GM12878 (cell line): ENCODE measurements around the gene MXI1. TPM values are rescaled to one million over a fixed set of nuclear protein-coding genes. Genes with fewer than 3 reads are reported as not detected.

Experiments
- ATAC-seq: fragments of 200-7000 bp; cut with Tn5 transposase; 3 replicates; pipeline ENCODE4 v1.9.1; 2020; ENCODE audit warnings: mild to moderate bottlenecking, moderate library complexity
- BruUV-seq: library from RNA; stranded (reverse); fragments of 400-500 nt; replicated peaks from 2 replicates; lab custom pipeline; 2021; lab: Mats Ljungman, UMichigan
- CTCF ChIA-PET: fragments of 300-600 bp; sonication (Branson Sonifier 250); formaldehyde crosslinking; extraction: SDS; loops from one replicate; lab custom pipeline; 2021; ENCODE audit warnings: inconsistent platforms; lab: Yijun Ruan, JAX
- POLR2A ChIA-PET: fragments of 350-600 bp; formaldehyde crosslinking; extraction: SDS; loops from one replicate; lab custom pipeline; 2021; ENCODE audit warnings: inconsistent platforms; lab: Charles Lee
- RAD21 ChIA-PET: fragments of 300-600 bp; sonication (Branson Sonifier 250); formaldehyde crosslinking; loops from one replicate; lab custom pipeline; 2023; ENCODE audit warnings: antibody characterized with exemption; ENCODE audit not compliant: unreplicated experiment; lab: Charles Lee
- SMC1A ChIA-PET: fragments of 300-600 bp; sonication (Branson Sonifier 250); formaldehyde crosslinking; loops from one replicate; lab custom pipeline; 2023; ENCODE audit not compliant: unreplicated experiment, uncharacterized antibody; lab: Charles Lee
- DNase-seq: peaks from one replicate; pipeline ENCODE4 v3.0.0-alpha.2; 2011; ENCODE audit warnings: low read depth, low spot score
- FAIRE-seq: peaks from 3 replicates; lab custom pipeline; 2011; peaks lifted over from hg19 to GRCh38; lab: Jason Lieb, UNC
- H2AFZ ChIP-seq: 2 replicates; pipeline ENCODE4 v1.6.0; 2011; ENCODE audit warnings: low read depth, low read length, control low read depth; ENCODE audit not compliant: control insufficient read depth
- H3K27ac ChIP-seq: 2 replicates; pipeline ENCODE4 v1.5.1; 2011; ENCODE audit warnings: control low read depth; ENCODE audit not compliant: control insufficient read depth, insufficient read depth
- H3K27me3 ChIP-seq, 2 experiments: replicated peaks in 1 of 2; 2 replicates each; pipeline versions ENCODE4 v1.6.0 to v1.6.1; 2011; ENCODE audit warnings: low read length in 1 of 2; ENCODE audit not compliant: control insufficient read depth in 2 of 2, insufficient read depth in 2 of 2
- H3K36me3 ChIP-seq, 2 experiments: 2 replicates each; pipeline ENCODE4 v1.5.1; 2011; ENCODE audit warnings: low read length in 1 of 2; ENCODE audit not compliant: control insufficient read depth in 2 of 2, insufficient read depth in 2 of 2
- H3K4me1 ChIP-seq: 2 replicates; pipeline ENCODE4 v1.6.1; 2011; ENCODE audit warnings: mild to moderate bottlenecking, low read length, moderate library complexity, mixed read lengths; ENCODE audit not compliant: control insufficient read depth, insufficient read depth
- H3K4me2 ChIP-seq: 2 replicates; pipeline ENCODE4 v1.6.0; 2011; ENCODE audit warnings: control low read depth; ENCODE audit not compliant: control insufficient read depth, insufficient read depth
- H3K4me3 ChIP-seq: fragments of 200-600 bp; sonication (generic); 2 replicates; pipeline ENCODE4 v1.5.1; 2016
- H3K79me2 ChIP-seq: 2 replicates; pipeline ENCODE4 v1.6.0; 2011; ENCODE audit warnings: low read length; ENCODE audit not compliant: control insufficient read depth, insufficient read depth
- H3K9ac ChIP-seq: 2 replicates; pipeline ENCODE4 v1.8.0; 2011; ENCODE audit warnings: low read length, control low read depth, mixed read lengths; ENCODE audit not compliant: control insufficient read depth, insufficient read depth
- H3K9me3 ChIP-seq: replicated peaks from 3 replicates; pipeline ENCODE4 v1.5.1; 2011; ENCODE audit warnings: mild to moderate bottlenecking, low read length; ENCODE audit not compliant: control insufficient read depth, insufficient read depth
- H4K20me1 ChIP-seq: 2 replicates; pipeline ENCODE4 v1.6.0; 2011; ENCODE audit not compliant: control insufficient read depth, insufficient read depth
- FOS ChIP-seq: IDR thresholded peaks from 3 replicates; pipeline ENCODE4 v1.6.1; 2011; ENCODE audit warnings: borderline replicate concordance; ENCODE audit not compliant: insufficient read length; ENCODE audit errors: extremely low read depth
- GATAD2B ChIP-seq: fragments of 450-650 bp; conservative IDR thresholded peaks from 2 replicates; pipeline ENCODE4 v1.6.1; 2017; ENCODE audit warnings: low read depth, mild to moderate bottlenecking, moderate library complexity
- NR2C1 ChIP-seq: fragments of 450-650 bp; IDR thresholded peaks from 2 replicates; pipeline ENCODE4 v1.6.1; 2017; ENCODE audit warnings: antibody characterized with exemption, mild to moderate bottlenecking, moderate library complexity
- RB1 ChIP-seq: fragments of 450-650 bp; formaldehyde crosslinking; IDR thresholded peaks from 2 replicates; pipeline ENCODE4 v1.6.1; 2017; ENCODE audit warnings: mild to moderate bottlenecking, borderline replicate concordance
- SIX5 ChIP-seq: IDR thresholded peaks from 2 replicates; pipeline ENCODE4 v1.6.1; 2011; ENCODE audit warnings: mild to moderate bottlenecking, low read depth, low read length, moderate library complexity; ENCODE audit not compliant: severe bottlenecking
- SUZ12 ChIP-seq: fragments of 200-600 bp; sonication (generic); IDR thresholded peaks from one replicate; pipeline ENCODE4 v1.6.1; 2018; ENCODE audit warnings: antibody characterized with exemption, mild to moderate bottlenecking; ENCODE audit not compliant: unreplicated experiment
- ZBTB4 ChIP-seq: fragments of 450-650 bp; formaldehyde crosslinking; IDR thresholded peaks from 2 replicates; pipeline ENCODE4 v1.4.0; 2022; ENCODE audit warnings: mild to moderate bottlenecking, moderate library complexity
- ZBTB40 ChIP-seq: fragments of 450-650 bp; IDR thresholded peaks from 2 replicates; pipeline ENCODE4 v1.6.1; 2016; ENCODE audit warnings: mild to moderate bottlenecking, moderate library complexity, borderline replicate concordance
- ZNF207 ChIP-seq: fragments of 450-650 bp; IDR thresholded peaks from 2 replicates; pipeline ENCODE4 v1.6.1; 2014; ENCODE audit warnings: antibody characterized with exemption, mild to moderate bottlenecking, borderline replicate concordance
- ZSCAN29 ChIP-seq: fragments of 450-650 bp; IDR thresholded peaks from 2 replicates; pipeline ENCODE4 v1.6.1; 2017; ENCODE audit warnings: mild to moderate bottlenecking, moderate library complexity
- WGBS: methylation state at CpG from one replicate; pipeline ENCODE4 v1.1.6; 2016; ENCODE audit warnings: low lambda C conversion rate; ENCODE audit not compliant: insufficient replicate concordance, insufficient coverage; ENCODE audit errors: missing lambda C conversion rate; 5-methylcytosine and 5-hydroxymethylcytosine counted together
- in situ Hi-C: fragments of 300-500 bp; cut with MboI; formaldehyde crosslinking; loops from 9 replicates; pipeline ENCODE4 v1.14.3; 2018; ENCODE audit warnings: mixed read lengths
- intact Hi-C: fragments of 100-400 bp; cut with micrococcal nuclease; formaldehyde crosslinking; loops from one replicate; pipeline ENCODE4 v1.14.2; 2022; ENCODE audit not compliant: unreplicated experiment
- polyA plus RNA-seq, 11 experiments: library from polyadenylated mRNA; depleted of rRNA in 4 of 11; unstranded in 6 of 11; stranded (reverse) in 5 of 11; fragments of >200 nt; fragmentation: Nextera tagmentation in 4 of 11; fragmentation: Illumina TruSeq in 1 of 11; extraction: Ambion mirVana in 4 of 11; extraction: Trizol in 1 of 11; gene quantifications; 1 replicate in 1 of 11; 2 replicates in 10 of 11; pipeline versions ENCODE4 v1.2.1 to v1.2.3, GENCODE V29; 2011 to 2016; ENCODE audit warnings: inconsistent platforms in 2 of 11, missing spikeins in 2 of 11, low read depth in 1 of 11
- total RNA-seq, 4 experiments: library from RNA; depleted of rRNA in 3 of 4; stranded (reverse); fragments of >200 nt in 3 of 4; fragmentation: Illumina TruSeq in 1 of 4; extraction: Trizol in 1 of 4; gene quantifications; 2 replicates each; pipeline versions ENCODE4 v1.2.1 to v1.2.3, GENCODE V29; 2013 to 2021
- TF ChIP-seq, protein P1 (sequence below), 3 experiments: IDR thresholded peaks in 2 of 3; conservative IDR thresholded peaks in 1 of 3; 2 replicates each; pipeline ENCODE4 v1.5.1; 2011; ENCODE audit warnings: low read depth in 3 of 3, low read length in 3 of 3, mild to moderate bottlenecking in 3 of 3, control low read depth in 2 of 3, moderate library complexity in 2 of 3, inconsistent platforms in 1 of 3, mixed read lengths in 1 of 3; ENCODE audit not compliant: control insufficient read depth in 2 of 3, insufficient read depth in 1 of 3; ENCODE audit errors: extremely low read depth in 1 of 3

The MXI1 gene
- total and polyA plus RNA-seq, 10 of the 15 experiments (the other 5 are each of a cell fraction or from before 2014, with no cell fraction given), result 0.23 to 8.0 (median 0.41) TPM

- TF ChIP-seq, protein P1, sequence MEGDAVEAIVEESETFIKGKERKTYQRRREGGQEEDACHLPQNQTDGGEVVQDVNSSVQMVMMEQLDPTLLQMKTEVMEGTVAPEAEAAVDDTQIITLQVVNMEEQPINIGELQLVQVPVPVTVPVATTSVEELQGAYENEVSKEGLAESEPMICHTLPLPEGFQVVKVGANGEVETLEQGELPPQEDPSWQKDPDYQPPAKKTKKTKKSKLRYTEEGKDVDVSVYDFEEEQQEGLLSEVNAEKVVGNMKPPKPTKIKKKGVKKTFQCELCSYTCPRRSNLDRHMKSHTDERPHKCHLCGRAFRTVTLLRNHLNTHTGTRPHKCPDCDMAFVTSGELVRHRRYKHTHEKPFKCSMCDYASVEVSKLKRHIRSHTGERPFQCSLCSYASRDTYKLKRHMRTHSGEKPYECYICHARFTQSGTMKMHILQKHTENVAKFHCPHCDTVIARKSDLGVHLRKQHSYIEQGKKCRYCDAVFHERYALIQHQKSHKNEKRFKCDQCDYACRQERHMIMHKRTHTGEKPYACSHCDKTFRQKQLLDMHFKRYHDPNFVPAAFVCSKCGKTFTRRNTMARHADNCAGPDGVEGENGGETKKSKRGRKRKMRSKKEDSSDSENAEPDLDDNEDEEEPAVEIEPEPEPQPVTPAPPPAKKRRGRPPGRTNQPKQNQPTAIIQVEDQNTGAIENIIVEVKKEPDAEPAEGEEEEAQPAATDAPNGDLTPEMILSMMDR (IDR thresholded peaks at IDR 0.05 in 2 of 3, conservative IDR thresholded peaks at IDR 0.05 in 1 of 3; ENCODE audit: control insufficient read depth in 2 of 3, extremely low read depth in 1 of 3, insufficient read depth in 1 of 3, low read depth in 3 of 3, low read length in 3 of 3), result no peak
Observed at GRCh38 chr10:110286841-110287240, 79.4 kb downstream of the MXI1 start (continued).

- 0 out of 2 replicates have a peak, but pooled peaks cover 4% of the 10 kb centered on the region for H4K20me1 ChIP-seq
- no peaks in the 10 kb centered on the region for H3K4me1 ChIP-seq
- DNase-seq (no peak), ATAC-seq (no peak), FAIRE-seq (no peak)
- H3K4me3 ChIP-seq, result no peak overlapping the region
- in situ Hi-C loops, result no loop called here
- no peak overlapping the region for H3K4me2 ChIP-seq
- SMC1A ChIA-PET, result interaction anchor here (0.9 to 2.0 kb wide), 6 partner anchors 8 to 164 kb away, joined by 3 to 12 read pairs (median 5); partner anchors contain the start of gene SMNDC1
- 100% methylated on average over 1 of the region's 1 CpG for WGBS
- intact Hi-C loops, result no loop called here
- no peaks in the 10 kb centered on the region for H3K9me3 ChIP-seq
- no TSS peak for BruUV-seq
- RAD21 ChIA-PET, result interaction anchor here (0.8 to 2.1 kb wide), 3 partner anchors 16 to 413 kb away, joined by 3 to 6 read pairs (median 5); no protein-coding TSS in a partner anchor
- no peak overlapping the region for H2AFZ ChIP-seq
- H3K36me3 ChIP-seq, result peaks cover 1 to 47% of the 10 kb centered on the region in 2 experiments
- no peak overlapping the region for H3K27ac ChIP-seq
- no peaks in the 10 kb centered on the region for H3K27me3 ChIP-seq
- H3K9ac ChIP-seq, result no peak overlapping the region
- POLR2A ChIA-PET, result interaction anchor here (0.5 to 1.1 kb wide), 3 partner anchors 11 to 1029 kb away, joined by 3 to 6 read pairs (median 5); no protein-coding TSS in a partner anchor
- CTCF ChIA-PET, result interaction anchor here (0.9 to 2.3 kb wide), 7 partner anchors 8 to 311 kb away, joined by 3 to 11 read pairs (median 6); partner anchors contain the start of gene SMNDC1
- peaks cover 18% of the 10 kb centered on the region for H3K79me2 ChIP-seq
- TF ChIP-seq ZBTB40 (no peak), ZNF207 (no peak), GATAD2B (no peak), ZBTB4 (no peak), NR2C1 (no peak), SIX5 (no peak), SUZ12 (no peak), RB1 (no peak), FOS (no peak), ZSCAN29 (no peak)
Observed at GRCh38 chr10:110296966-110297365, 89.6 kb downstream of the MXI1 start.
